GM19099 (cell line): ENCODE results near the gene ZNF286A.

ENCODE experiments used
- POLR2A ChIP-seq: IDR thresholded peaks from 3 replicates; pipeline ENCODE4 v1.6.1; 2011; ENCODE audit warnings: low read depth; ENCODE audit not compliant: insufficient read length; ENCODE audit errors: extremely low read depth

Gene ZNF286A

GRCh38 chr17:15699413-15699924, at the start of gene ZNF286A:
Gene ZNF286A (plus strand): TSS chr17:15699752. CDS start chr17:15700330, 578 bp downstream.
- TF ChIP-seq POLR2A, result peak; percentile 75

- TF ChIP-seq POLR2A, result no peak
Measured at GRCh38 chr17:15649861-15650421, 49.6 kb upstream of the ZNF286A start.

DNA sequence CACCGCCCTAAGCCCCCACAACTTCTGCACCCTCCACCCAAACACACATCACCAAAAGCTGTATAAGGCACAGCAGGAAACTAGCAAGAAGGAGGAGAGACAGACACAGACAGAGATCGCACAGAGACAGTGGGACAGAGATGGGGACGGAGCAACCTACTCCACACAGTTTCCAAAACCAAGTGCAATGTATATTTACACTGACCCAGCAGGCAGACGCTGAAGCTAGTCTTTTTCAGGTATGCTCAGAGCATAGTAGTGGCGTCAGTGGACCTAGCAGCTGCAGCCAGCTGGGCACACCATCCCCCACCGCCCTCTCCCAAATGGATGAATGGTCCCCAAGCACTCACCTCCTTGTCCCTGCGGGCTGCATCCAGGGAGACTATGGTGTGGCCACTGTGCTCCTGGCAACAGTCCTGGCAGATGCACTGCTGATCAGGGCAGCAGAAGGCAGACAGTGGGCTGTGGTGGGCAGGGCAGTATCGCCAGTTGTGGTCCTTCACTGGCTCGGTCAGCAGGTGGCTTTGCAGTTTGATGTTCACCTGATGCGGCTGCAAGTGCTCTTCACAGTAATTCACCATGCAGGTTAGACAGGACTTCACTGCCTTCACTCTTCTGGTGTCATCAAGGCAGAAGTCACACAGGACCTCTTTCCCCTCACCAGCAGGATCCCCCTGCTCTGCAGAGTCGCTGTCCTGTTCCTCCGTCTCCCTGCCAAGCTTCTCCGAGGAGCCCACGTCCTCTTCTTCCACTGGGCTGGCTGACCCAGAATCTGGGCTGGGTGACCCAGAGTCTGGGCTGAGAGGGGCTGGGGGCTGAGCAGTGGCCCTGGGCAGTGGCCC, 48.6 kb upstream of the ZNF286A start:
- no peak for TF ChIP-seq POLR2A

DNA sequence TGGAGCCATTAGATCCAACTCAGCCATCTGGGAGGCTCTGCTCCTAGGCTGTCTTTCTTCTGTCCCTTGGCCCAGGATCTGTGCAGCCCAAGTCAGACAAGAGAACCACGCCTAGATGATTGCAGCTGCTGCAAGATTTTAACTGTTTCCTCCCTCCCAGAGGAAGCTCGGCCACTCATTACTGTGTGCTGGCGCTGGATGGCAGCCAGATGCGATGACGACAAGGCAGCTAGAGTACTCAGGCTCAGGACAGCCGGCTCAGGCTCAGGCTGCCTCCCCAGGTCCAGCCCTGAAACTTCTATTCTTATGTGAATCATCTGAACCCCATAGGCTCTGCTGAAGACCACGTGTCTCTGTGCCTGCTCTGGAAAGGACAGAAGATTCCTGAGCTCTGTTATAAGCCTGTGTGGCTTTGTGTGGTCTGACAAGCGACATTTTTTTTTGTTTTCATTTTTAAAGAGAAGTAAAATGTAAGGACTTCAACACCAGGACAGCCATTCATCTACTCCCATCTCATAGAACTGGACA, 47.9 kb upstream of the ZNF286A start:
- TF ChIP-seq POLR2A, result no peak

DNA sequence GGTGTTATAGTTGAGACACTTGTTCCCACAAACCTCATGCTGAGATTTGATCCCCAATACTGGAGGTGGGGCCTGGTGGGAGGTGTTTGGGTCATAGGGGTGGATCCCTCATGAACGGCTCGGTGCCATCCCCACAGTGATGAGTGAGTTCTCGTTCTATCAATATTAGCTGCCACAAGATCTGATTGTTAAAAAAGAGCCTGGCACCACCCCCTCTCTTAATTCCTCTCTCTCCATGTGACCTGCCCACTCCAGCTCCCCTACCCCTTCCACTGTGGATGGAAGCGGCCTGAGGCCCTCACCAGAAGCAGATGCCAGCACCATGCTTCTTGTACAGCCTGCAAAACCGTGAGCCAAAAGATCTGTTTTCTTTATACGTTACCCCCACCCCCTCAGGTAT, 46.6 kb upstream of the ZNF286A start:
- TF ChIP-seq POLR2A, result no peak

- no peak for TF ChIP-seq POLR2A
Measured at GRCh38 chr17:15654886-15655561, 44.5 kb upstream of the ZNF286A start.

GRCh38 chr17:15657868-15658267, 41.7 kb upstream of the ZNF286A start:
- TF ChIP-seq POLR2A, result no peak

DNA sequence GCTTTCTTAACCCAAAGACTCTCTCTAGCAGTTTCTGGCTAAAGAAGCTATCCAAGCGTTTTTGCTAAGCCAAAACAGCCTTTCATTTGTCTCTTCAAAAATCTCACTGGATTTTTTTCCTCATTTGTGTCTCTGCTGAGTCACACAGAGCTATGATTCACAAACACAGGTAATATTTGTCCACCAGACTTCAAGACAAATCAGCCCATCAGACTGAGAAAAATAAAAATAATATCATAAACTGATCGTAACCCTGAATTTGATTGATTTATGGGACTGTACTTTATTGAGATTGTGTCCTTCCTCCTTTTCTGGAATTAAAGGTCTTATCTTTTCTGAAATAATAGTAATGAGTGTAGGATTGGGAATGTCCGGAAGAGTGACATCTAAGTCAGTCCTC, 41.3 kb upstream of the ZNF286A start:
- TF ChIP-seq POLR2A, result no peak

DNA sequence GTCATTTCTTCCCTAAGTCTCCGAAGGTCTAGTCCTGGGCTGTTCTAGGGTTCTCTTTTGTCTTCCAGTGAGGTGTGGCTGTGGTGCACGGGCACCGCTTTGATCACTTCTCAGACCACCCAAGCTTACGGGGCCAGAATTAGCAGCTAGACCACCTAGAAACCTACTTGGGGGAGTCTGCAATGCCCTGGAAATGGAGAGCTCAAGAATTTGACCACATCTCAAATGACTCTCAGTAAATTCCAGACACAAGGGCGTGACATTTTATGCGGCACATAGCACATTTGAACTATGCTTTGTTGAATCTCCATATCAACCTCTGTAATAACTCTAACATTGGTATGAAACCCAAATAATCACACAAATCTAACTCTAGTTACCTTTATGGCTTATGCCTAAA, 40.3 kb upstream of the ZNF286A start:
- no peak for TF ChIP-seq POLR2A

- no peak for TF ChIP-seq POLR2A
Measured at GRCh38 chr17:15659663-15660062, 39.9 kb upstream of the ZNF286A start.

DNA sequence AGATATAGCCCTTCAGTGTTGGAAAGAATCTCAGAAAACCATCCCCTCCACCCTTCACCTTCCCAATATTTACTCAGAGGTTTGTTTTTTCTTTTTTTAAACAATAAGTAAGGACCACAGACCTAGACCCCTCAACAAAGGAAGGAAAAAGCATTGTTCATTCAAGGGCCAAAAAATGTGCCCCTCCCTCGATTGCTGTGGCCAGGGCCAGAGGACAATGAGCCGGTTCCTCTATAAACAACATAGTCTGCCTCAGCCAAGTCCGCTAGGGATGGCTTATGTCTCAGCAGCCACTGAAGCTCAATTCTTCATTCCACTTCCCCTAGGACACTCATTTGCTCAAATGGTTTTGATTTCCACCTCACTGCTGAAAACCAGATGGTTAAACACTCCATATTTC, 39.5 kb upstream of the ZNF286A start:
- TF ChIP-seq POLR2A, result no peak

DNA sequence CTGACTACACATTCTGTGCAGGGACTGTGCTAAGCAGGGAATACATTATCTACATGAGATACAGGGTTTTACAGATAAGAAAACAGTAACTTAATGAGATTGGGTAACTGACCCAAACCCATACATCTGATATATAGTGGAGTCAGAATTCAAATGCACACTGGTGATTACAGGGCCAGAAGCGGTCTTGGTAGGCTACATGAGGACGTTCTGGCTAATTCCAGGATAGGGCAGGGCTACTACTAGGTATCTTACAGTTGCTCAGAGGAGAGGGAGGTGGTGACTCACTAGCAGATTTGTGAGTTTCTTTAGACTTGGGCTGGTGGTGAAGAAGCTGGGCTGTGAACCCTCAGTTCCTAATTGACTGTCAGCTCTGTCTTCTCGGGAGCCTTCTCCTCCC, 36.9 kb upstream of the ZNF286A start:
- no peak for TF ChIP-seq POLR2A

DNA sequence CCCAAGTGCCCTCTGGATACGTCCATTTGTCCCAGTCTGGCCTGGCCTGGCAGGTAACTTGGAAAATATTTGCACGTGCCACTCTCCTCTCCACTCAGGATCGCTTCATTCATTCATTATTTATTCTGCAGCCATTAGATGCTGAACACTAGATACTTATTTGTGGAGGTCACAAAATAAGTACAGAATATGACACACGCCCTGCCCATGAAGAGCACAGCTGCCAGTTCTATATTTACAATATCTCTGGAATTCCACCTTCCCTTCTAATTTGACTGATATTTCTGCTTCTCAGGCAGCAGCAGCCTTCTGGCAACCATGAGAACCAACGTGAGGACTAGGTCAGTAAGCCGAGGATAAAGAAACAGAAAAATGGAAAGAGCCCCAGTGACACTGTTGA, 36.4 kb upstream of the ZNF286A start:
- TF ChIP-seq POLR2A, result no peak

DNA sequence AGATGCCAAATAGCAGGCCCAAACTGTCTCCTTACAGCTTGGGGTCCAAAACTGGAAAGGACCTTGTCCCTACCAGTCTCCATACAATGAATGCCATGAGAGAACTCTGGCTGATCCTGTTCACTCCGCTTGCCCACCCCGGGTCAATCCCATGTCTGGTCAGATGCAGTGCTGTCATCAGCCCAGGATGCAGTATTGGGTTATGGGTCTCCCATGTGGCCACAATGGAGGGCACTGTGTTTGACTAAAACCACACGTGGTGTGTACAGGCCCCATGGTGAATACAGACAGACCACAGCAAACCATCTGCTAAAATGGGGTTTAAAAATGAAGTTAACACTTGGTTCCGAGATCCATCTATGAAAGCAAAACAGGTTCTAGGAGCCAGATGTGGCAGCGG, 35.9 kb upstream of the ZNF286A start:
- no peak for TF ChIP-seq POLR2A

GRCh38 chr17:15683824-15684478, 15.6 kb upstream of the ZNF286A start, which contains the start of gene TRIM16:
Gene TRIM16 (minus strand): TSS chr17:15684311. CDS start chr17:15651609, 32,702 bp downstream.
- peak; percentile 56 for TF ChIP-seq POLR2A
